GM21576 (cell line): ENCODE measurements around the gene CARD10.

ENCODE experiments used
- ATAC-seq: cut with Tn5 transposase; IDR thresholded peaks from one replicate; pipeline ENCODE4 v1.9.1; 2021; ENCODE audit warnings: mild to moderate bottlenecking, moderate library complexity; ENCODE audit not compliant: unreplicated experiment

CARD10 gene

DNA sequence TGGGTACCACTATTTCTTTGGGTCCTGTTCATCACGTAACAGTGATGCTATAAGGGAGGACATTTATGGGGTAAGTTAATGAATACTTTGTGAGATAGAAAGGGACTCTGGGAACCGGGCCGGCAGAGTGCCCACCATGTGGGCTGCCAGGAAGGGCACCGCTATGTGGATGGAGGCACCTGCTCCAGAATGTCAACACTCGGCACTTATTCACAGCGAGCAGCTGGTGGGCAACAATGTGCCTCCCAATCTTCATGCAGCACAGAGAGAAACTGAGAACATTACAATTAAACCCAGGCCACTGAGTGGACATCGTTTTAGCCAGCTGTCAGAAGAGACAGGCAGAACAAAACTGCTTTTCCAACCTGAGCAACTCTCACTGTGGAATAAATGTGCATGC, 76.1 kb downstream of the CARD10 start:
- no peak for ATAC-seq

DNA sequence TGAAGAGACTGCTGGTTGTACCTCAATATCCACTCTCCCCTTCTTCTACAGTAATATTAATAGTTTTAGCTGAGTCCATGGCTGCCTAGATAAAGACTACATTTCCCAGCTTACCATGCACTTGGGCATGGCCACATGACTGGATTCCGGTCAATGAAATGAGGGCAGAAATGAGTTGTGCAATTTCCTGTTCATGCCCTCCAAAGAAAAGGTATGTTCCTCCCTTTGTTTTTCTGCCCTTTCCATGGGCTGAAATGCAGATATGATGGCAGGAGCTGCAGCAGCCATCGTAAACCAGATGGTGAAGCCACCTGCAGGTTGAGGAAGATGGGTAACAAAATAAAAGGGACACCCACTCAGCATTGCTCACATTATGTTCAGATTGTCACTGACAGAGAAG, 76.7 kb downstream of the CARD10 start:
- no peak for ATAC-seq

DNA sequence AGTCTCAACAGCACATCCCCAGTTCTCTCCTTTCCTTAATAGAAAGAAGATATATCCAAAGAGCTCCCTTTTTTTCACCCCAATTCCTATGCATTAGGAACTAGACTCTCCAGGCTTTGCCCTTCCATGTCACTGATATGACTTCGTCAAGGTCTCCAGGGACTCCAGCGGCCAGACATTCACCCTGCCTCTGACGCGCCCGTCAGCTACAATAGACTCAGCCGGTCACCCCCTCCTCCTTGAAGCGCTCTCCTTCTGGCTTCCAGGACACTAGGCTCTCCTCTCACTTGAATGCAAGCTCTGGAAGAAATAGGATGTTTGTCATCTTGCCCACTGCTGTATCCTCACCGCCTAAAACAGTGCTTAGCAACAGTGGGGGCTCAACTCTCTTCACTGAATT, 77.1 kb downstream of the CARD10 start:
- ATAC-seq = no peak

DNA sequence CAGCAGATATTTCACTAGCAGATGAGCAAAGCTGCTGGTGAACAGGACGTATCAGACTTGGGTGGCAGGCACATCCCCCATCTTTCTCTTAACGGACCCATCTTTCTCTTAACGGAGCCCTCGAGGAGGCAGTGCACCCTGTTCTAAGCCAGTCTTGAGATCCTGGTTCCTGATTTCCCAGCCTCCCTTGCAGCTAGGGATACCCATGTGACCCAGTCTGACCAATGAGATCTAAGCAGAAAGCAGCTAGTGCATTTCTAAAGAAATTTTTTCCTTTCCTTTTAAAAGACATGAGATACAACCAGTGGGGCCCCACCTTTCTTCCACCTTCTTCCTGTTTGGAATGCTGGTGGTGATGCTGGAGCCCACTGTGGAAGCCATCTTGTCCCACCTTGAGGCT, 78.3 kb downstream of the CARD10 start:
- ATAC-seq = no peak
